ENCODE results near the gene CDC42EP5. TPM values are rescaled to one million over a fixed set of nuclear protein-coding genes. Genes with fewer than 3 reads are reported as not detected.
A peak's percentile ranks its signal among the peaks of the same experiment; 100 is the strongest.

Gene CDC42EP5
- total RNA-seq, 1 experiment from 2014 or later = 9.2 TPM

GRCh38 chr19:54428323-54429175, 44.5 kb downstream of the CDC42EP5 start:
- no peak for DNase-seq (ENCODE audit: low read depth)

GRCh38 chr19:54427586-54427985, 45.5 kb downstream of the CDC42EP5 start:
- no peak for DNase-seq (ENCODE audit: low read depth)

GRCh38 chr19:54426291-54426931, 46.7 kb downstream of the CDC42EP5 start:
- no peak for DNase-seq (ENCODE audit: low read depth)

- no peak for DNase-seq (ENCODE audit: low read depth)
Observed at GRCh38 chr19:54425382-54425723, 47.7 kb downstream of the CDC42EP5 start.

GRCh38 chr19:54424660-54425381, 48.3 kb downstream of the CDC42EP5 start:
- no peak for DNase-seq (ENCODE audit: low read depth)

- no peak for DNase-seq (ENCODE audit: low read depth)
Observed at GRCh38 chr19:54424201-54424600, 48.9 kb downstream of the CDC42EP5 start.

- no peak for DNase-seq (ENCODE audit: low read depth)
Observed at GRCh38 chr19:54422136-54422535, 51.0 kb downstream of the CDC42EP5 start.

GRCh38 chr19:54421521-54421920, 51.6 kb downstream of the CDC42EP5 start:
- no peak for DNase-seq (ENCODE audit: low read depth)

GRCh38 chr19:54421169-54421516, 52.0 kb downstream of the CDC42EP5 start:
- DNase-seq (ENCODE audit: low read depth) = no peak

- no peak for DNase-seq (ENCODE audit: low read depth)
Observed at GRCh38 chr19:54420383-54421168, 52.5 kb downstream of the CDC42EP5 start.

GRCh38 chr19:54420068-54420382, 53.1 kb downstream of the CDC42EP5 start:
- no peak for DNase-seq (ENCODE audit: low read depth)

- DNase-seq (ENCODE audit: low read depth) = no peak
Observed at GRCh38 chr19:54418930-54419800, 53.9 kb downstream of the CDC42EP5 start.

GRCh38 chr19:54418030-54418929, 54.8 kb downstream of the CDC42EP5 start:
- DNase-seq (ENCODE audit: low read depth) = peak; percentile 12

- DNase-seq (ENCODE audit: low read depth) = no peak
Observed at GRCh38 chr19:54416695-54417491, 56.2 kb downstream of the CDC42EP5 start.

GRCh38 chr19:54415901-54416673, 57.0 kb downstream of the CDC42EP5 start:
- no peak for DNase-seq (ENCODE audit: low read depth)

GRCh38 chr19:54415208-54415900, 57.7 kb downstream of the CDC42EP5 start, which contains the start of gene TTYH1:
TSS of gene TTYH1 (plus strand) at chr19:54415464. CDS start at chr19:54415553, 89 bp downstream.
- no peak for DNase-seq (ENCODE audit: low read depth)
